ENCODE data around the gene OR2S2. TPM values are rescaled to one million over a fixed set of nuclear protein-coding genes. Genes with fewer than 3 reads are reported as not detected.

OR2S2 gene
- total and polyA plus RNA-seq, 2 of the 8 experiments (the other 6 are each of a cell fraction or from before 2014, with no cell fraction given), result not detected

- no peak overlapping the region for H2BK15ac ChIP-seq (ENCODE audit: low read length)
- H3K14ac ChIP-seq (ENCODE audit: insufficient read length), result no peak overlapping the region
- H2BK5ac ChIP-seq (ENCODE audit: low read depth, low read length), result no peak overlapping the region
- no peak overlapping the region for H2BK12ac ChIP-seq (ENCODE audit: low read depth, low read length)
- no peaks in the 10 kb centered on the region for H3K79me2 ChIP-seq (ENCODE audit: control insufficient read depth in 1 of 2, insufficient read depth in 2 of 2, low read length in 2 of 2)
- H2BK120ac ChIP-seq (replicated peaks; ENCODE audit: low read depth, low read length), result no peak overlapping the region
- DNase-seq (ENCODE audit: low read depth in 1 of 2, low spot score in 2 of 2), result peak in 1 of 2 experiments; percentile 14
- no peak overlapping the region for H4K5ac ChIP-seq (ENCODE audit: insufficient read length, low read depth, low read length)
- no peaks in the 10 kb centered on the region for H3K79me1 ChIP-seq (ENCODE audit: low read depth, low read length)
- H4K91ac ChIP-seq (replicated peaks; ENCODE audit: insufficient read length, low read length), result no peak overlapping the region
- H3K4ac ChIP-seq (replicated peaks; ENCODE audit: insufficient read length, low read depth, low read length), result no peak overlapping the region
- no peak overlapping the region for H3K56ac ChIP-seq (replicated peaks; ENCODE audit: insufficient read length, low read depth, low read length)
- no peak overlapping the region for H3K18ac ChIP-seq (ENCODE audit: extremely low read depth, low read length)
- POLR2A ChIA-PET (ENCODE audit: partially characterized antibody), result interaction anchor here (1.2 kb wide), 1 partner anchor 11 kb away, joined by 3 read pairs; no protein-coding TSS in a partner anchor
- H3K9ac ChIP-seq (replicated peaks in 1 of 4; ENCODE audit: extremely low read depth in 1 of 4, low read depth in 3 of 4, low read length in 3 of 4), result no peak overlapping the region
- no peak overlapping the region for H4K8ac ChIP-seq (ENCODE audit: extremely low read depth, insufficient read depth, low read length)
- no peak for FAIRE-seq
- no peaks in the 10 kb centered on the region for H3K36me3 ChIP-seq (ENCODE audit: control insufficient read depth in 2 of 4, insufficient read depth in 4 of 4, low read length in 3 of 4)
- H3K9me3 ChIP-seq (ENCODE audit: insufficient read depth in 2 of 2, low read depth in 1 of 2, low read length in 1 of 2), result no peaks in the 10 kb centered on the region
- no peak overlapping the region for H3K4me2 ChIP-seq (ENCODE audit: insufficient read depth in 1 of 2, low read depth in 2 of 2, low read length in 2 of 2)
- peaks cover 0 to 5% (median under 1%) of the 10 kb centered on the region in 4 experiments; a peak in 2 of 7 replicates for H3K4me1 ChIP-seq (replicated peaks in 1 of 4; ENCODE audit: control insufficient read depth in 3 of 4, insufficient read depth in 4 of 4, low read length in 3 of 4)
- no peaks in the 10 kb centered on the region for H3K23me2 ChIP-seq (ENCODE audit: low read depth, low read length)
- no peak for TF ChIP-seq CTCF (IDR thresholded peaks at IDR 0.05; ENCODE audit: control extremely low read depth in 1 of 3, insufficient read depth in 1 of 3, low read depth in 1 of 3, low read length in 3 of 3)
- no peak for TF ChIP-seq KDM5A (IDR thresholded peaks at IDR 0.05; ENCODE audit: low read length)
- TF ChIP-seq CEBPB (IDR thresholded peaks at IDR 0.05; ENCODE audit: low read depth, low read length), result no peak
- no peak for TF ChIP-seq RNF2 (IDR thresholded peaks at IDR 0.05; ENCODE audit: borderline replicate concordance, low read depth, low read length, missing control alignments, poor library complexity, severe bottlenecking)
- TF ChIP-seq SP2 (IDR thresholded peaks at IDR 0.05; ENCODE audit: low read length), result no peak
- TF ChIP-seq ATF3 (IDR thresholded peaks at IDR 0.05; ENCODE audit: insufficient read depth, low read depth, low read length), result no peak
- TF ChIP-seq HDAC6 (IDR thresholded peaks at IDR 0.05; ENCODE audit: low read depth, low read length), result no peak
- WGBS, 2 experiments (ENCODE audit: extremely low coverage in 1 of 2, insufficient coverage in 1 of 2, insufficient read length in 1 of 2, insufficient replicate concordance in 2 of 2, low coverage in 1 of 2, low lambda C conversion rate in 2 of 2, missing lambda C conversion rate in 1 of 2), result 86% methylated on average over 6 of the region's 6 CpGs; no CpG with 5 or more reads in 1 of the 2 experiments
- H3K27me3 ChIP-seq (replicated peaks in 1 of 4; ENCODE audit: control insufficient read depth in 3 of 4, extremely low read depth in 1 of 4, insufficient read depth in 3 of 4, low read length in 3 of 4), result no peaks in the 10 kb centered on the region; a peak in 2 of 7 replicates
- no peak overlapping the region for H2AFZ ChIP-seq (ENCODE audit: low read length)
- no peak overlapping the region for H3K4me3 ChIP-seq (ENCODE audit: extremely low read depth in 1 of 4, insufficient read depth in 2 of 4, low read depth in 3 of 4, low read length in 4 of 4)
- H2BK20ac ChIP-seq (ENCODE audit: low read length), result no peak overlapping the region
- no peak overlapping the region for H3K23ac ChIP-seq (ENCODE audit: insufficient read length)
- H4K20me1 ChIP-seq (replicated peaks in 1 of 2; ENCODE audit: control insufficient read depth in 1 of 2, insufficient read depth in 2 of 2, low read length in 2 of 2), result no peaks in the 10 kb centered on the region
- no peak overlapping the region for H3K27ac ChIP-seq (ENCODE audit: low read depth, low read length)
- H2AK5ac ChIP-seq (ENCODE audit: low read depth, low read length), result no peak overlapping the region
- CTCF ChIA-PET (ENCODE audit: partially characterized antibody), result interaction anchor here (0.7 to 2.2 kb wide), 4 partner anchors 32 to 151 kb away, joined by 3 to 6 read pairs (median 4); no protein-coding TSS in a partner anchor
Measured at GRCh38 chr9:35951736-35952135, 6.2 kb downstream of the OR2S2 start.

Measured in H1 (cell line).